Measurements from ENCODE around the gene CAPS.

Gene CAPS

DNA sequence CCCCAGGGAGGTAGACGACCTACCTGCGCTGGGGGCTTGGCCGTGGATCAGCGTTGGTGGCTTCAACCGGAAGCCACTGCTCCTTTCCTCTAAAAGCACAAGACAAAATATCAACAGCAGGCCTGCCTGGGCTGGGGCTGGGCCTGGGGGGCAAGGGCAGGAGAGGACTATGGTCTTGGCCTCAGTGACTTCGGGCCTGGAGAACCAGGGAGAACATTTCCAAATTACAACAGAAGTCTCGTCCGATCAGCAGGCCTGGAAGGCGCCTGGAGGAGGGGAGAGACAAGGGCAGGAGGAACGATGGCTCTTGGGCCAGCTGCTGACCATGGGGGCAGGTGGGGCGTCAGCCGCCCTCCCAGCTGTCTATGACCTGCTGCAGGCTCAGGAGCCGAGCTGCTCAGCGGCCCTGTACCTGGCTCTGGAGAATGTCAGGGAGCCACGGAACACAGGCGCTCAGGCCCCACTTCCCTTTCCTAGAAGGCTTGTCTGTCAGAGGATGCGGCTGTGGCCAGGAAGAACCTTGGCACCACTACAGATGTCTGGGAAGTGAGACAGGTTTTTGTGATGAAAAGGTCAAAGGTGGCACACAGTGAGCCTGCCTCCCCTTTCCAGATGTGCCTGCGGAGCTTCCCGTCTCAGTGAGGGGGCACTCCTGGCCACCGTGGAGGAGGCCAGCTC, 19.5 kb downstream of the CAPS start:
- no peak for DNase-seq (ENCODE audit: low read depth in 1 of 2, low spot score in 1 of 2)

DNA sequence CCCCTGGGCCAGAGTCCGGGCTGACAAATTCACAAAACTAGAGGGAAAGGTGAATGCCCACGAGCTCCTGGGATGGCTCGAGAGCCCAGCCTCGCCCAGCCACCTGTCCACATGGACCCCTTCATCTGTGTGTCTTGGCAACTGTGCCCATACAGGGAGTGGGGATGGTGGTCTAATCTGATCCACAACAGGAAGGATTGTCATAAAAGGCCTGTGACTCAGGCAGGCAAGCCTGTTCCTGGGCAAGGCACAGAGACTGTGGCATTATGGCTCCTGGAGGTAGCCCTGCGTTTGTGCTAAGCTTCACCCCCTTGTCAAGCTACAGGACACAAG, 20.0 kb downstream of the CAPS start:
- DNase-seq (ENCODE audit: low read depth in 1 of 2, low spot score in 1 of 2): no peak

DNA sequence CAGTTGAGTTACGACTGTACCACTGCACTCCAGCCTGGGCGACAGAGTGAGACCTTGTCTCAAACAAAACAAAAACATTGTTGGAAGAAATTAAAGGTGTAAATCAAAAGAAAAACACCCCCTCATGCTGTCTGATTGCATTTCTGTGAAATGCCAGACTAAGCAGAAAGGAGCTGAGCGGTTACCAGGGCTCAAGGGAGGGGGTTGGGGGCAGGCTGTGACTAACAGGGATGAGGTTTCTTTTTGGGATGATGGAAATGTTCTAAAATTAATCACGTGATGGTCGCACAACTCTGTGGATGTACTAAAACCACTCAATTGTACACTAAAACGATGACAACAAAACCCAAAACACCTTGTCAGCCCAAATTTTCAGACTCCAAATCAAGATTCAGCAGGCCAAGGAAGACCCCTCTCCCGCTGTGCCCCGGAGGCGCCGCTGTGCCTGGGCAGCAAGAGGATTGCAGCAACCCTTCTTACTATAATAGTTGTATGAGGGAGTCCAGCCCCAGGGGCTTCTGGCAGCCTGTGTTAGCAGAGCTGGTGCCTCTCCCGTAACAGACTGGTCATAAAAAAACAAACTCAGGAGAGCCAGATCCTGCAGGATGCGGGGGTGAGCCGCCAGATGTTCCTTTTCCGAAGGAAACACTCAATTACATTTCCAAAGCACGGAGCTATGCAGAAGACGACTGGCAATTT, 20.9 kb downstream of the CAPS start:
- no peak for DNase-seq (ENCODE audit: low read depth in 1 of 2, low spot score in 1 of 2)

DNA sequence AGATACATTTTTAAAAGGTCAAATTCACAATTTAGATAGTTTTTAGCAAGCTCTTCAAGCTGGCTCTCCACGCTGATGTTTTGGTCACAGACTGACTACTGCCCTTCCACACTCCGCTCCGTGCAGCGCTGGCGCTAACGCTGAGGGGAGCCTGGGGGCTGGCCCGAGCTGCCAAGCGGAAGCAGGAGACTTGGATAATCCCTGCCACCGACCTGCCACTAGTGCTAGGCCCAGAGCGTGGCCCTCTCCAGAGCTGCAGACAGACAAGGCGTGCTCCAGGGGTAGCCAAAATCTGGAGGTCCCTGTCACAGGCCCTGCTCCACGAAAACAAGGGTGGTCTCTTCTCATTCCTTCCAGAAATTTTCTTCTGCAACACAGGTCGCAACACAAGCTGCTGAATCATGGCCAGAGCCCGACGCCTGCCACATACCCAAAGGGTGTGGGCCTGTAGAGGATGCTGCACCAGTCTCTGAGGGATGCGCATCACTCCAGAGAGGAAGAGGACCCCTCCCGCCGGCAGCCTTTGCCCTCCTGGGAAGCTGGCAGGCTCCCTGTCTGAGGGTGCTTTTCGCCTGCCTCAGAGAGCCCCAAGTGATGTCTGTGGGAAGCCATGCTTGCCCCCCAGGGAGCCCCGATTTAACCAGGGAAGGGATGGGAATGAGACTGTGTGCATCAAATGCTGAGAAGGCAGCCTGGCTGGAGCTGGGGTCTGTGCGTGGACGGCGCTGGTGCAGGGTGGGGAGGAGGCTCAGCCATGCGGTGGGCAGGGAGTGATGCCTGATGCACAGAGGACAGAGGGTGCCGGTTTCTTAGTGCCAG, 21.6 kb downstream of the CAPS start:
- no peak for DNase-seq (ENCODE audit: low read depth in 1 of 2, low spot score in 1 of 2)

DNA sequence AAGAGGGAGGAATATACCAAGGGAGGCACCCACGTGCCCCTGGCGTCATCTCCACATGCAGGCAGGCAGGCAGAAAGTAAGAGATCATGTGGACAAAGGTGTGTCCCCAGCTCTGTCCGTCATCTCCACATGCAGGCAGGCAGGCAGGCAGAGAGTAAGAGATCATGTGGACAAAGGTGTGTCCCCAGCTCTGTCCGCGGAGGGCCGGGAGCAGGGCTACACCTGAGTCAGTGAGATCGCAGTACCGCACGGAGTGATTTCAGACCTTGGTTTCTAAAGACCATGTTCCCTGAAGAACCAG, 22.2 kb downstream of the CAPS start:
- DNase-seq (ENCODE audit: low read depth in 1 of 2, low spot score in 1 of 2): no peak

DNA sequence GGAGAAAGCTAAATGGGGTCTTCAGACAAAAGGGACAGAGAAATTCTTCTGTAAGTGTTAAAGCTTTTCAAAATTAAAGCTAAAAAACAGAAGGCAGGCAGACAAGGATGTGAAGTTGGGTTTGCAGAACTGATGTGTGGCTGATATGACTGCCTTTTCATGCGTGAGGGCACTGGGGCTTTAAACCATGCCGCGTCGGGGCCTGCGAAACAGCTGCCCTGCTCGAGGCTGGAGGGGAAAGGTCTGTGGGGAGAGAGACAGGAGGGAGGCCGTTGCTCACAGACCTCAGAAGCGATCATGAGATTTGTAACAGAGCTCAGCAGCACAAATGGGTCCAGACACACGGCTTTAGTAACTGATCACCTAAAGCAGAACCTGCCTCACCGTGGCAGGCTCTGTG, 23.5 kb downstream of the CAPS start:
- no peak for DNase-seq (ENCODE audit: low read depth in 1 of 2, low spot score in 1 of 2)

DNA sequence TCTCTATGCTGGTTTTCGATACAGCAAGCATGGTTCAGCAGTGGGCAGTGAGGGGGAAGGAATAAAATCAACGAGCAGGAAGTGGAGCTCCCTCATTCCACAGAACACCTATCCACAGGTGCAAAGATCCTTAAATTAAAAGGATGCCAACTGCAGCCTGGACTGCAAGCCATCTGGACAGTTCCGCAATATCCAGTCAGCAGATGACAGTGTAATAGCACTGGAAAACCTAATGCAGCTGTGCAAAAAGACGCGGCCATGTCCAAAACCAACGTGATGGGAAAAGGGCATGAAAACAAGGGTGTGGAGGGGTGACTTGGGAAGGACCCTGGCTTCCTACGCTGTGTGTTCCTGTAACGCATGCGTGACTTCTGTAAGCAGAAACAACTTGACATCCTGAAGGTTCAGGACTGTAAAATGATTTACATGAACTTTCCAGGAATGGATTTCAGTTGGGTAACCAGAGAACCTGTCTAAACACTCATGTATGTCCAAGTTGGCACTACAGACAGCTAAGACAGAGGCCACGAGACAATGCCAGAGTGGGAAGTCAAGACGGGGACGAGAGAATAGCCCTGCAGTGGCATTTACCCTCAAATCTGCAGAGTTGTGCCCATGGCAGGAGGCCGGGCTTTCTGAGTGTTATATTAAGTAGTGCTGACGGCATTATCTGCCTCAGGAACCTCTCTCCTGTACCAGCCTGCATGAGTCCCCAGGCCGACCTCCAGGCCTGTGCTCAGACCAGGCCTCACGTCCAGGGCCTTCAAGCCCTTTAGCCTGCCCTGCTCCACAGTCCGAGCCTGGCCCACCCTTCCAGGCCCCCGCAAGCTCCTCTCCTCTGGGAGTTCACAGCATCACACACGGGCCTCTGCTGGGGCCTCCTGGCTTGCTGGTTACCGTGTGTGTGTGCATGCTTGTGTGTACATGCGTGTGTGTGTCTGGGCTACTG, 26.5 kb downstream of the CAPS start:
- DNase-seq (ENCODE audit: low read depth in 1 of 2, low spot score in 1 of 2): no peak

DNA sequence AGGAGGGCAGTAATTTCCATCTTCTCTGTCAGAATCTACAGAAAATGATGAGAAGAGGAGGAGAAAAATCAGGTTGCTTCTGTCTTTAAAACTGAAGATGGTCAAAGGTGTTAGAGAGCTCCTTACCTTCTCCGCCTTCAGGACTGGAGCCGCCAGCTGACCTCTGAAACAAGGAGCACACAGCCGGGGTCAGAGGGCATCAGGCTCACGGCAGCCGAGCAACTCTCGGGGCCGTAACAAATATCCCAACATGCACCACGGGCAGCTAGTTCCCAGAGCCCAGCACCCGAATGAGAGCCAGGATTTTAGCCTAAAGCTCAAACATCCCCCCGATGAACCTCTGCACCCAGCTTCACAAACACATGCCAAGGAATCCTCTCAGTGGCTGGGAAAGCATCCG, 27.6 kb downstream of the CAPS start:
- DNase-seq (ENCODE audit: low read depth in 1 of 2, low spot score in 1 of 2): no peak

DNA sequence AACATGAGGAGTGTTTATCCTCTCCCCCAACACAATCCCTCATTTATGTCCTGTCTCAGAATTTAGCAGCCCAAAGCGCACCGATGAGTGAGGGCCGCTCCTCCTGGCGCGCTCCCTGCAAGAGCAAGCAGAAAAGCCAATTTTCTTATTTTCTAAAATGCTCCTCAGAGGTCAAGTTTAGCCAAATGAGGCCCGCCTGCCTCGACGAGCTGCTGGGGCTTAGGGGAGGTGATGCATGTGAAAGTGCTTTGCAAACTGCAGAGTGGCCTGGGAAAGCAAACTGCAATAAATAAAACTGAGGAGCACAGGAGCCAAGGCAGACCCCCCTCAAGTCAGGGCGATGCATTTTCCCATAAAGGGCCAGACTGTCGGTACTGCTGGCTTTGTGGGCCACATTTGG, 29.0 kb downstream of the CAPS start:
- DNase-seq (ENCODE audit: low read depth in 1 of 2, low spot score in 1 of 2): no peak

DNA sequence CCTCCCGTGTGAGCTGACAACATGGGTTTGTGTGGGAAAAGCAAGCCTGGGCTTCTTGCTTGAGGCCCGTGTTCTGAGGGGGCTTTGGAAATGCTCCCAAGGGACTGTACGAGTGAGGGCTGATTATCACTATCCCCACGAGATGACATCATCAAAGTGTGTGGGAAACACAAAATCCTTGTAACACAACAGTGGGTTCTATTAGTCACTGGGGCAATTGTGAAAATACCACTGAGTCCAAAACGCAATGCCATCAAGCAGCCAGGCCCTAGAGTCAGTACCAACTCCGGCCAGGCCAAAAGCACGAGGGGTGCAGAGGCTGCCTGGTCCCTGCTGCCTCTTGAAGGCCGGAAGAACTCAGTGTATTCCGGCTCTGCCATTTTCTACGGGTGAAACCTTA, 29.6 kb downstream of the CAPS start:
- DNase-seq (ENCODE audit: low read depth in 1 of 2, low spot score in 1 of 2): no peak

DNA sequence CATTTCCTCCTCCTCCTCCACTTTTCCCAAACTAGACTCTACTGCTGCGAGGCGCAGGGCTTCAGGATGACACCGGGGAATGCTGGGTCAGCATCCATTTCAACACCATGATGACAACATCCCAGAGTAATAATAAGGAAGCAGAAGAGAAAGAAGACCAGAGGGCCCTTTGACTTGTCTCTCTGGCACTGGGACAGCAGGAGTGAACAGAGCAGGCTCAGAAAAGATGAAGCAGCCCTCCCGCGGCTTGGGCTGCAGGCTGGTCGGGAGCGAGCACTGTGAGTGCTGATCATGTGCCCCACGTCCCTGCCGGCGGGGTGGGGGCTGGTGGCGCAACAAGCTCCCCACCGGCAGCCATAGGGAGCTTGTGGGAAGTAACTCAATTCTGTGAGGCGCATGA, 33.4 kb downstream of the CAPS start:
- no peak for DNase-seq (ENCODE audit: low read depth in 1 of 2, low spot score in 1 of 2)

DNA sequence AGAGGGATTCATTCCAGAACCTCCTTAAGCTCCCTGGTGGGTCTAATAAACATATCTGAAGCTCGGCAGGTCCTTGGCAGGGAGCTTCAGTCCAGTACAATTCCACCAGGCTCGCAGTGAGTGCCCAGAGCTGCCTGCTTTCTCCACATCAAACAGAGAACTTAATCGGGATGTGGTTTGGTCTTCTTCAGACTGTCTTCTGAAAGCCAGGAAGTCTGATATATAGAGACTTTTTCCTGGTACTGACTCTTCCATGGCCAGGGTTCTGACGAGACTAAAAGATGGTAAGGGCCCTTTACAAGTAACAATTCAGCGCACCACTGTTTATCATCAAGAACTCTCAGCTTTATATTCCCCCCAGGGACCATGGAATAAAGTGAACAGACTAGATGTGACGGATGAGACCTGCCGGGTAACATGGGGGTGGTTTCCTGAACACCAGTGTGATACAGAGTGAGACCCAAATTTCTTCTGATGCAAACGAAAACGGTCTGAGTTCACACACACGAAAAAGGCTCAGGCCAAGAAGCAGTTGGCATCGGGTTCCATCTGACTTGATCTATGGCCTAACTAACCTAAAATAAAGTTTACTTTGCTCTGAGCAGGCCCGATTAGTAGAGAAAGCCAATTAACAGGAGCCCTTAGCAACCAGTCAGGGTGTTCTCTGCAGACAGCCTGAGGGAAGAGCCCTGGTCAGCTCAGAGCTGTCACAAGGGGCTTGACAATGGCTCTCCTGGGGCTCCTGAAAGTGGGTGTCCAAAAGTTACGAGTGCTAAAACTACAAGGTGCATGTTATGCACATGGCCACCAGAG, 34.9 kb downstream of the CAPS start:
- no peak for DNase-seq (ENCODE audit: low read depth in 1 of 2, low spot score in 1 of 2)

DNA sequence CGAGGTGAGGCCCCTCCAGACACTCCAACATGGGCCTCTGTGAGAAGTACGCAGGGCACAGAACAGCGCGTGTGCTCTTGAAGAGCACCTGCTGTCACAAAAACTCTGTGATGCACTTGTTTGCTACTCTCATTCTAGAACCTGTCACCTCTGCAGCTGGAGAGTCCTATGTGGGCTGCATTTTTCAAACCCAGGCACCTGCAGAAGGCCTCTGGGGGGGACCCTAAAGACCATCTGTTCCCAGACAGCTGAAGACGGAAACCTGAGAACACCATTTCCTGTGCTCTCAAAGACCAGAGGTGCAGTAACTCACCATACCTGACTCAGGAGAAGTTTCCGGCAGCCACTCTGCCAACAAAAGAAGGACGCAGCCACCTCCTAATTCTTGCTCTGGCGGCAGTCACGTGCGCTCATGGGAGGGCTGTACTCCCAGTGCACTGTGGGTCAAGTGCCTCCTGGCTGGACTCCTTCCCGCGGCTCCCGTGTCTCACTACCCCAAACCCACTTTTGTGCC, 35.8 kb downstream of the CAPS start:
- DNase-seq (ENCODE audit: low read depth in 1 of 2, low spot score in 1 of 2): no peak

DNA sequence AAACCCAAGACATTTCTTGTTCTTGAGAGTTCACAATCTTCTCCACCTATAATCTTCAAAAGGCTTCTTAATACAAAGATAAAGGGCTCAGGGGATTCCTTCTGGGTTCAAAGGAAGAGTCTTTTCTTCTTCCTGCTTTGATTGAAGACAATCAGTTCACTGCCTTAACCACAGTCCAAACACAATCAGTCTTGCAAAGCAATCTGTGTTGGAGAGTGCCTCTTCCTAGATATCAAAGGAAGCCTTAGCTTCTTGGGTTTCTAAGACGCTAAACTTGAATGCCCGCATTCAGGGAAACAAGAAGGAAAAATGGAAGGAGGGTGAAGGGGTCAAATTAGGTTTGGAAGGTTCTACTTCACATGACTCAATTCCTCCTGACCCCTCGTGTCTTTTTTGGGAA, 36.7 kb downstream of the CAPS start:
- no peak for DNase-seq (ENCODE audit: low read depth in 1 of 2, low spot score in 1 of 2)

DNA sequence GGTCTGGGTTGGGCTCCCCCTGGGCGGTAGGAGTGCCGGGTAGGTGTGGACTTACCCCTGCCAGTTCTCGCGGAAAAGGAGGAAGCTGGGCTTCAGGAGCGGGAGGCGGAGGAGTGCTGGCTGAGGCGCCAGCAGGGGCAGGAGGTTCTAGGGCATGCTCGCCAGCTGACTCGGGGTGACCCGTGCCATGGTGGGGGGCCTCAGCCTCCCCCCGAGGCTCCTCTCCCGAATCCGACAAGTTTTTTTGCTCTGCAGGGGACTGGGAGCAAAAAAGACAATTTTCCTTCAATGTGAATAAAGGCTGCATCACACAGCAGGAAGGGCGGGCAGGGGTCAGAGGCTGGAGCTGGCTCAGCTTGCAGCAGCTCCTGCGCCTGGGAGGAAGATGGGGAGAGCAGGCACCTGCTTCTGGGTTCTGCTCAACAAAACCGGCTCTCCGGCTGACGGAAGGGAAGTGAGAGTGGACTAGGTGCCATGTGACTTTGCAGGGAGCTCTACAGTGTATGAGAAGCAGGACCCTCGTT, 37.3 kb downstream of the CAPS start:
- no peak for DNase-seq (ENCODE audit: low read depth in 1 of 2, low spot score in 1 of 2)

DNA sequence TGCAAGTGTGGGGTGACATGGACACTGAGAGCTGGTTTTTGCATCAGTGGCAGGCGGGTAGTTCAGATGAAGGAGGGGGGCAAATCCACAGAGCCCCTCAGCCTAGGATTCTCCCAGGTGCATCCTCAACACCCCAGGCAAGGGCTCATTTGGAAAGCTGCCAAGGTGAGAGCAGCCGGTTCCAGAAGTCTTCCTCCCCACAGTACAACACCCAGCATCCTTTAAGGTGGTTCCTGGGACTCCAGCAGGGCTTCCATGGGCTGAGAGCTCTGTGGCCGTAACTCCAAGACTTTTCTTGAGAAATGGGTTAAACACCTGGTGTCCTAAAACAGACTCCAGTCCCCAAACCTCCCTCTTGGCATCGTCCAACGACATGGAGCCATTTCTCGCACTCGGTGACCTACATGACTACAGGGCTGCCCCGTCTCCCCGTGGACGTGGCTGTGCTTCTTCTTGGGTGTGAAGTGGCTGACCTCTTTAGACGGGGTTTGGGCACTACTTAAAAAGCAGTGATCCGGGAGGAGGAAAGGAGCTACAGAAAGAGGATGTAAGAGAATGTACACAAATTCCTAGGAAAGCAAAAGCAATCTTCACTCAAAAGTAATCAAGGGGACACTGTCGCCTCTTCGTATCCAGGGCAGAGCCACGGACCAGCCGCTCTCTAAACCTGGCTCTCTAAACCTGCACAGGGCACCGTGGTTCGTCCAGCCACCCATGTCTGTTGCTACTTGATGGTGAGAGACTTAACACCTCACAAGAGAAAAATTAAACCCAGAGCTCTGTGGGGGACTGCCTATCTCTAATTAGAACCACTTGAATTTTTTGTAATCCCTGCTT, 38.4 kb downstream of the CAPS start:
- DNase-seq (ENCODE audit: low read depth in 1 of 2, low spot score in 1 of 2): no peak

DNA sequence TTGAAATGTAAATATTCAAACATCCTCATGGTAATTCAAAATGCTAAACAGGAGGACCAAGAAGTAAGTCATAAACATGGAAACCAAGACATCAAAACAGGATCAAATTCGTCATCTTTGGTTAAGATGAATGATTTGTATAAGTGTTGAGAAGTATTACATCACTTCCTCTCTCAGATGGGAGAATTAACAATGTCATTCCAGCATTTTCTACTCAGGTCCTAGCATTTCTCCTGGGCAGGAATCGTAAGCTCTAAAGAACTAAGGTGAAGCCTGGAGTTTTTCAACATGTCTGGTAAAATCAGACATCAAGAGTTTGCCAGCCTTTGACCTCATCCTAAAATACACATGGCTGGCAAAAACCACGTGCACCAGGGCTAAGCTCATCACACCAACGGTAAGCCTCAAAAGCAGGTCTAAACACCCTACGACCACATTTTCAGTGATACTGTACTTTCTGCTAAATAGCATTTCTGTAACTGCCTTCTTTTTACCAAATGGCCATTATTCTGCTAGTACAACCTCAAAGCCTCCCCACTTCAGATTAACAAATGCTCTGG, 39.1 kb downstream of the CAPS start:
- no peak for DNase-seq (ENCODE audit: low read depth in 1 of 2, low spot score in 1 of 2)

DNA sequence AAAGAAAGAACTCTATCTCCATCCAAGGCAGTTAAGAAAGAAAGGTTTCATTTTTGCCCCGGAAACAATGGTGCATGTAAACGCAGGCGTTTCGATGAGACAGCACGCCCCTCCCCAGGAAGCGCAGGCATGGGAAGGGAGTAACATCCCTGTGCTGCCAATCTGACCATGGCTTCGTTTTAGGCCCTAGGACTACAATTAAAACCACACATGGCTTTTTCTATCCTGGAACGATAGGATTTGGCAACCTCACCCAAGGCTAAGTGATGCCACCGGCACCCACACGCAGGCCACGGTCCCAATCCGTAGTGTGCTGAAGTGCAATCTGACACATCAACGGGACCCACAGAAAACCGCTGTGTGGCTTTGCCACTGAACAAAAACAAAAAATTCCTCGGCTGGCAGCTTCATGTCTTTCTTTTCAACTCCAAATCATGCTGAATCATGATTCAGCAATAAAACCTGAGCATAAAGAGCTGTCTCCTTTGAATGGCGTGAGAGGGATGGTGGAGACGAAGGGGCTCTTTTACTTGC, 39.7 kb downstream of the CAPS start:
- DNase-seq (ENCODE audit: low read depth in 1 of 2, low spot score in 1 of 2): no peak

DNA sequence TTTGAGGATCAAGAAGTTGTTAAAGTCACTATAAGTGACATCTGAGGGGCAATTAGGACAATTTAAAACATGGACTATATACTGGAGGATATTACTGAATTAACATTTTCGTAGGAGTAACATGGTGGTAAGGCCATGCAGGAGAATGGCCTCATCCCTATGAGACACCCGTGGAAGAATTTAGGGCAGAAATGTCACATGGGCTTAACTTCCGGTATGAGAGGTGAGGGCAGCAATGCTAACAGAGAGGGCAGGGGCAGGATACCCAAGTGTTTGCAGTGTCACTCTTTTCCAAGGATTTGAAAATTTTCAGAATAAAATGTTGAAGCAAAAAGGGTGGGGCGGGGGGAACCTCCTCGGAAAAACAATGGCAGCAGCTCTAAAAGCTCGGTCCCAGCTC, 40.2 kb downstream of the CAPS start:
- no peak for DNase-seq (ENCODE audit: low read depth in 1 of 2, low spot score in 1 of 2)

All from stimulated activated CD4-positive, alpha-beta T cell treated with anti-CD3 and anti-CD28 coated beads, Interleukin-15, amount 100 ng/mL, for 1 hour (primary cell).